GM18520 (cell line): ENCODE data around the gene MMGT1.

Source experiments
- ATAC-seq: cut with Tn5 transposase; IDR thresholded peaks from one replicate; pipeline ENCODE4 v1.9.1; 2021; ENCODE audit not compliant: unreplicated experiment

MMGT1 gene

GRCh38 chrX:135973548-135974278 lies at the start of gene MMGT1:
MMGT1 (minus strand) TSS chrX:135973988; CDS start chrX:135973675, 313 bp downstream.
- ATAC-seq: peak; percentile 51

DNA sequence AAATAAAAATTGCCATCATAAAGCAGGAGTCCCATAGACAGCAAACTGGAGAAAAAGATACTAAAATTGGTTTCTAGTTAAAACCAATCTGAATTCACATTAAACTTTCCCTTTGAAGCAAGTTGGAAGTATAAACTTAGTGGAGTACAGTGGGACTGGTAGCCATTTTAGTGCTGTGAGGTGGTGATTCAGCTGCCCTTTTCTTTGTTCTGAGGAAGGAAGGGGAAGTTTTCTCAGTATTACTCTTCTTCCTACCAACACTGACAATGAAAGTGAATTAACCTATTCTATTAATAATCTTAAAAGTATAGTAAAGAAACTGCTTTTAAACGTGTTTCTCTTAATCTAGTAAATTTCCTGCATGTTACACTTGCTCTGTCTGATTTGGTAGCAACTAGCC lies 48.1 kb upstream of the MMGT1 start:
- ATAC-seq: no peak

- peak; percentile 61 for ATAC-seq
Observed at GRCh38 chrX:136021160-136021559, 47.4 kb upstream of the MMGT1 start.

DNA sequence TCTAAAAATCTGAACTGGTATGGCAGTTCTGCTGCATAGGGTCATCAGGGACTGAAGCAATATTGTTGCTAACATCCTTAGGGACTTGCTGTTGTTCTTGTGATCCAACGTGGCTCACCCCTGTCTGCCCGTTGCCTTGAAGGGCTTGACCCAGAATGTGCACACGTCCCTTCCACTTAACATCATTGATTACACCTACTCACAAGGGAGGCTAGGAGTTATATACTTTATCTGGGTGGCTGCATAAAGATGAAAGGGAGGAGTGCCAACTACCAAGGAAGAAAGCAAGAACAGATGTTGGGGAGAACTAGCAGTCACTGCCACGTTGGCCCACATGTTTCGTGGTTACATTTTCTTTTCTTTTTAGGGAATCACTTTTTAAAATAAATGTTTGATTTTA lies 45.4 kb upstream of the MMGT1 start:
- ATAC-seq: no peak

DNA sequence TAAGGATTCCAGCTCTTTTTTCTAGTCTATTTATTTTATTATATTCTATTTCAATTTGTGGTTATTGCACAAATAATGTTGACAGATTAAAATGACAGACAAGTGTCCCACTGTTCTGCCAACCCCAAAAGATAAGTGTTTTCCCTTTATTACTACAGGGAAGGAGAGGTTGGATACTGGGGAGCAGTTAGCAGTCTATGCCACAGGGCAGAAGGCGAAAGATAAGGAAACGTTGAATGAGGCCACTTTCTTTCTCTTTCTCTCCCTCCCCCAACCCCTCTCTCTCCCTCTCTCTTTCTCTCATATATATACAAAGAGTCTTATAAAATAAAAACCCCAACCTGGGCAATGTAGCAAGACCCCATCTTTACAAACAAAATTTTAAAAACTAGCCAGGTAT lies 43.1 kb upstream of the MMGT1 start:
- ATAC-seq: no peak

DNA sequence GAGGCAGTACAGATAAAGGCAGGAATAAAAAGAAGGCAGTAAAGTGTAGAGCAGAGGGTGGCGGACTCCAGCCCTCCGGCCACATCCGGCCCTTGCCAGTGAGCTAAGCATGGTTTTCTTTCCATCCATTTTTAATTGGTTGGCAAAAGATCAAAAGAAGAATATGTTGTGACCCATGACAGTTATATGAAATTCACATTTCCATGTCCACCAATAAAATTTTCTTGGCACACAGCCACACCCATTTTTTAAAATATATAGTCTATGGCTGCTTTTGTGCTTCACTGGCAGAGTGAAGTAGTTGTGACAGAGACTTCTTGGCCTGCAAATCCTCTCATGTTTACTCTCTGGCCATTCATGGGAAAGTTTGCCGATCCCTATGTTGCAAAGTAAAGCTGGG lies 41.2 kb upstream of the MMGT1 start:
- ATAC-seq: no peak

DNA sequence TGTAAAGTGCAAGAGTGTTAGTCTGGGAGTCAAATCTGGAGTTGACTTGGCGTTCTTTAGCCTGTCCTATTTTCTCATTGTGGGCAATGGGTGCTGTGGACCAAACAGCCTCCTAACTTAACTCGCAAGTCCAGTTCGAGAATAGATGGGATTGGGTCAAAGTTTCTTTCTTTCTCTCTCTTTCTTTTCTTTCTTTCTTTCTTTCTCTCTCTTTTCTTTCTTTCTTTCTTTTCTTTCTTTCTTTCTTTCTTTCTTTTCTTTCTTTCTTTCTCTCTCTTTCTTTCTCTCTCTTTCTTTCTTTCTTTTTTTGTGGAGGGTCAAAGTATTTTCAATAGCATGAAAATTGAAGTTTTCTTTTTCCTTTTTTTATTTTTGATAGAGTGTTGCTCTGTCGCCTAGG lies 14.5 kb upstream of the MMGT1 start:
- ATAC-seq: no peak

DNA sequence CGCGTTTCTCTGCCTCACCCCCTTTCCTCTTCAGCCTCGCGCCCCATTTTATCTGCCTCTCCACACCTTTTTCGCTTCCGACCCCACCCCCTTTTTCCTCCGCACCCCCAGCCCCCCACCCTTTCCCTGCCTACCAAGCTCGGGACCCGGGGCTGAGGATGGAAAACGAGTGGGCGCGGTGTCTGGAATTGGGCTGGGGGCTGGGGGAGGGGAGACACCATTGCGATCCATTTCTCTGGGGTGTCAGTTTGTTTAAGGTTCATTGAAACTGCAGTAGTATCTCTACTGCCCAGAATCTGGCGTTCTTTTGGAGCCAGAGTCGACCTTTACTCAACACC lies 12.2 kb upstream of the MMGT1 start:
- ATAC-seq: no peak

DNA sequence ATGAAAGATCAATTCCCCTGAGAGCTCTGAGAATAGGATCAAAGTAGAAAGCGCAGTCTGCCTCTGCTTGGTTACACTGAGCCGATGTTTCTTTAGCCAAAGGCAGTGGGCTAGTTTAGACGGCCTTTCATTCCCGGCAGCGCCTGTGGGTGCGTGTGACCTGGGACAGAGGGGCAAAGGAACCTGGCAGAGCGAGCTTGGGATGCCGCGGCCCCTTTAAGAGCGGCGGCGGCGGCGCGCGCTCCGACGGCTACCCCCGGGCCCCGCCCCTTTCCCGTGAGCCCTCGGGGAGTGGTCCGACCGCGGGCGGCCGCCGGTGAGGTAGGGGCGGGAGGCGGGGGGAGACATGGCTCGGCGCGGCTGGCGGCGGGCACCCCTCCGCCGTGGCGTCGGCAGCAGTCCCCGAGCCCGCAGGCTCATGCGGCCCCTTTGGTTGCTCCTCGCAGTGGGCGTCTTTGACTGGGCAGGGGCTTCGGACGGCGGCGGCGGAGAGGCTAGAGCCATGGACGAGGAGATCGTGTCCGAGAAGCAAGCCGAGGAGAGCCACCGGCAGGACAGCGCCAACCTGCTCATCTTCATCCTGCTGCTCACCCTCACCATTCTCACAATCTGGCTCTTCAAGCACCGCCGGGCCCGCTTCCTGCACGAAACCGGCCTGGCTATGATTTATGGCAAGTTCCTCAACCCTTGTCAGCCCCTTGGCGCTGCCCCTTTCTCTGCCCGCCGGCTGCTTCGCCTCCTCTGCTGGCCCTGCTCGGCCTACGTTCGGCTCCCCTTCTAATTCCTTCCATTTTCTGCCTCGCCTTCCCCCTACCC lies 11.6 kb upstream of the MMGT1 start, which contains the start of gene SLC9A6:
TSS of gene SLC9A6 (plus strand) at position 279 of the 816 bp plus-strand sequence. CDS start at position 503, 224 bp downstream.
- peak; percentile 84 for ATAC-seq

GRCh38 chrX:135984791-135985156 lies 11.0 kb upstream of the MMGT1 start:
- ATAC-seq: no peak

GRCh38 chrX:135984256-135984655 lies 10.5 kb upstream of the MMGT1 start:
- no peak for ATAC-seq

DNA sequence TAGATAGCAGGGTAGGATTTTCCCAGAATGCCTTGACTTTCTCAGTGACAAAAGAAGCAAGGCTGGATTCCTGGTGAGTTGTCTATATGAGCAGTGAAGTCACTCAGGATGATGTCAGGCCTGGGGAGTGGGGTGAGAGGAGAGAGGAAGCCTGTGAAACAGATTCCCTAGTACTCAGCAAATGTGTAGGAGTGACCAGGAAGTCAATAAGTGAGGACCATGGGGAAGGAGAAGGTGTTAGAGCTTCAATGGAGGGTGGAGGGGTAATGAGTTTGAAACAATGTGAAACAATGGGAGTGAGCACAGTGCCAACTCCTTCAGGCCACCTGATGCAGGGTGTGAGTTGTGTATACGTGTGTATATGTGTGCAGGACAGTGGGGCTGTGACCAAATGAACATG lies 9.1 kb upstream of the MMGT1 start:
- no peak for ATAC-seq

- no peak for ATAC-seq
Observed at GRCh38 chrX:135981668-135982067, 7.9 kb upstream of the MMGT1 start.

DNA sequence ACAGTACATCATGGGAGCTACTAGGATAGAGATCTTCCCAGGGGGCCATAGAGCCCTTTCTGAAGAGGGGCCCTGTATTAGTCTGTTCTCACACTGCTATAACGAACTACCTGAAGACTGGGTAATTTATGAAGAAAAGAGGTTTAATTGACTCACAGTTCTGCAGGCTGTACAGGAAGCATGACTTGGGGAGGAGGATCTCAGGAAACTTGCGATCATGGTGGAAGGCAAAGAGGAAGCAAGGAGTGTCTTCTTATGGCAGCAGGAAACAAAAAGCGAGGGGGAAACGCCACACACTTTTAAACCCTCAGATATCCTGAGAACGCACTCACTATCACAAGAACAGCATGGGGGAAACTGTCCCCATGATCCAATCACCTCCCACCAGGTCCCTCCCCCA lies 7.2 kb upstream of the MMGT1 start:
- ATAC-seq: no peak

DNA sequence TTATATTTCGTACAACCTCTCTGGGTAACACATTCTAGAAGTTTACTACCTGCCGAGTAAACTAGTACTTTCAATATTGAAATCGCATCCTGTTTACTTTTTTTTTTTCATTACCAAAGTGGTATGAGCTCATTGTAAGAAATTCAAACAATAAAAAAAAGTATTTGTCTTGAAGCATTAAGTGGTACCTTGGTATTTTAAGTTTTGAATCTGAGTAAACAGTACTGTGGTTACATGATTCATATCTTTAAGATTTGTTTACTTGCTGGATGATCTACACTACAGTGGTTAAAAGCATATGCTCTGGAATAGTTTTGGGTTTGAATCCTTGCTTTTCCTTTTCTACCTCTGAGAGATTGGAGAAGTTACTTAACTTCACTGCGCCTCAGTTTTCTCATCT lies 3.8 kb upstream of the MMGT1 start:
- ATAC-seq: no peak

DNA sequence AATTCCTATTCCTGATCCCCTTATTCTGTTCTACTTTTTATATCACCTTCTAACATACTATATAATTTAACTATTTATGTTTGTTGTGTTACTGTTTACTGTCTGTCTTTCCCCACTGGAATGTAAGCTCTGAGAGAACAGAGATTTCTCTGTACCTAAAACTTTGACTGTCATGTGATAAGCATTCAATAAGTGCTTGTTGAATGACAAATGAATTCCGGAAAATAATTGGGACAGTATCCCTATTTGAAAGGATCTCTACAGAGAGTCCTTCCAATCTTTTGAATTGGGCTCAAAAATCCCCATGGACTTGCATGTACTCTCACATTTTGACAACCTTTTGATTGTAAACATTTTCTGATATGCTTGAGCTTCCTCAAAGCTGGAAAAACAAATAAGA lies 1.6 kb upstream of the MMGT1 start:
- no peak for ATAC-seq

GRCh38 chrX:135974279-135974856 lies 580 bp upstream of the MMGT1 start:
- no peak for ATAC-seq

- no peak for ATAC-seq
Observed at GRCh38 chrX:135973025-135973547, 702 bp downstream of the MMGT1 start.

GRCh38 chrX:135951291-135951690 lies 22.5 kb downstream of the MMGT1 start:
- no peak for ATAC-seq

- no peak for ATAC-seq
Observed at GRCh38 chrX:135944486-135944885, 29.3 kb downstream of the MMGT1 start.

DNA sequence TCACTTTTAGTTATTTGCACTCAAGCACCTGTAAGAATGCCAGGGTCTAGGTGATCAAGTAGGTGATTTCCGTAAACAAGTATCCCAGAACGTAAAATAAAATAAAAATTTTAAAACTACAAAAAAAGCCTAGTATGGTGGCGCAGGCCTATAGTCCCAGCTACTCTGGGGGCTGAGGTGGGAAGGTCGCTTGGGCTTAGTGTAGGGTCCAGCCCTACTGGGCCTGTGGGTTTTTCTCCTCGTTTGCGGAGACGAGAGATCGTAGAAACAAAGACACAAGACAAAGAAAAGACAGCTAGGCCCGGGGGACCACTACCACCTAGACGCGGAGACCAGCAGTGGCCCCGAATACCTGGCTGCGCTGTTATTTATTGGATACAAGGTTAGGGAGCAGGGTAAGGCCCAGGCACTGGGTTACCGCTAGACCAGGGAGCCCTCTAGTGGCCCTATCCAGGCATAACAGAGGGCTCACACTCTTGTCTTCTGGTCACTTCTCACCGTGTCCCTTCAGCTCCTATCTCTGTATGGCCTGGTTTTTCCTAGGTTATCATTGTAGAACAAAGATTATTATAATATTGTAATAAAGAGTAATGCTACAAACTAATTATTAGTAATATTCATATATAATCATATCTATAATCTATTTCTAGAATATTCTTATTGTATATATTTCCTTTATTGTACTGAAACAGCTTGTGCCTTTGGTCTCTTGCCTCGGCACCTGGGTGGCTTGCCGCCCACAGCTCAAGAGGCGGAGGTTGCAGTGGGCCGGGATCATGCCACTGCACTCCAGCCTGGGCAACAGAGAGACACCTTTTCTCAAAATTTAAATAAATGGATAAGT lies 41.9 kb downstream of the MMGT1 start:
- ATAC-seq: no peak
